ENCODE results near the gene PUSL1.

Gene PUSL1

GRCh38 chr1:1274931-1275431 lies 33.4 kb upstream of the PUSL1 start:
- TF ChIP-seq CTCF (IDR thresholded peaks at IDR 0.05; ENCODE audit: low read depth, low read length, missing control alignments): no peak
- peaks cover 9% of the 10 kb centered on the region for H3K36me3 ChIP-seq (replicated peaks)
- no peak for DNase-seq
- in situ Hi-C loops (cut with HindIII; ENCODE audit: low pct_ligation_motif_present, low sequenced_read_pairs): no loop called here
- no peak overlapping the region for H3K4me3 ChIP-seq (ENCODE audit: low read depth, low read length)
- H3K27ac ChIP-seq: no peak overlapping the region
- no peaks in the 10 kb centered on the region for H3K27me3 ChIP-seq (replicated peaks)

- Histone ChIP-seq H3K36me3 (replicated peaks) (peaks cover 9% of the 10 kb centered on the region), H3K4me3 (ENCODE audit: low read depth, low read length) (no peak overlapping the region), H3K27me3 (replicated peaks) (no peaks in the 10 kb centered on the region), H3K27ac (no peak overlapping the region)
- peak; percentile 34 for DNase-seq
- TF ChIP-seq CTCF (IDR thresholded peaks at IDR 0.05; ENCODE audit: low read depth, low read length, missing control alignments): no peak
- in situ Hi-C loops (cut with HindIII; ENCODE audit: low pct_ligation_motif_present, low sequenced_read_pairs): no loop called here
These were observed 32.6 kb upstream of the PUSL1 start for GRCh38 chr1:1275836-1276235.

GRCh38 chr1:1278620-1279019 lies 29.8 kb upstream of the PUSL1 start:
- Histone ChIP-seq H3K36me3 (replicated peaks) (no peaks in the 10 kb centered on the region), H3K4me3 (ENCODE audit: low read depth, low read length) (no peak overlapping the region), H3K27me3 (replicated peaks) (no peaks in the 10 kb centered on the region), H3K27ac (no peak overlapping the region)
- no peak for DNase-seq
- in situ Hi-C loops (cut with HindIII; ENCODE audit: low pct_ligation_motif_present, low sequenced_read_pairs): no loop called here
- no peak for TF ChIP-seq CTCF (IDR thresholded peaks at IDR 0.05; ENCODE audit: low read depth, low read length, missing control alignments)

GRCh38 chr1:1279028-1279427 lies 29.4 kb upstream of the PUSL1 start:
- in situ Hi-C loops (cut with HindIII; ENCODE audit: low pct_ligation_motif_present, low sequenced_read_pairs): no loop called here
- H3K27me3 ChIP-seq (replicated peaks): no peaks in the 10 kb centered on the region
- no peak for TF ChIP-seq CTCF (IDR thresholded peaks at IDR 0.05; ENCODE audit: low read depth, low read length, missing control alignments)
- H3K4me3 ChIP-seq (ENCODE audit: low read depth, low read length): no peak overlapping the region
- H3K36me3 ChIP-seq (replicated peaks): no peaks in the 10 kb centered on the region
- DNase-seq: no peak
- no peak overlapping the region for H3K27ac ChIP-seq

GRCh38 chr1:1280782-1281481 lies 27.5 kb upstream of the PUSL1 start:
- in situ Hi-C loops (cut with HindIII; ENCODE audit: low pct_ligation_motif_present, low sequenced_read_pairs): no loop called here

More at GRCh38 chr1:1280782-1281481, 27.5 kb upstream of the PUSL1 start:
- no peak overlapping the region for H3K4me3 ChIP-seq (ENCODE audit: low read depth, low read length)
- no peak overlapping the region for H3K27ac ChIP-seq
- no peaks in the 10 kb centered on the region for H3K27me3 ChIP-seq (replicated peaks)
- DNase-seq: no peak
- H3K36me3 ChIP-seq (replicated peaks): no peaks in the 10 kb centered on the region
- no peak for TF ChIP-seq CTCF (IDR thresholded peaks at IDR 0.05; ENCODE audit: low read depth, low read length, missing control alignments)

Measured in brain microvascular endothelial cell (primary cell).